ENCODE measurements around the gene CTTN. TPM values are rescaled to one million over a fixed set of nuclear protein-coding genes. Genes with fewer than 3 reads are reported as not detected.

CTTN gene
- total RNA-seq, 1 experiment from 2014 or later = 448 TPM

DNA sequence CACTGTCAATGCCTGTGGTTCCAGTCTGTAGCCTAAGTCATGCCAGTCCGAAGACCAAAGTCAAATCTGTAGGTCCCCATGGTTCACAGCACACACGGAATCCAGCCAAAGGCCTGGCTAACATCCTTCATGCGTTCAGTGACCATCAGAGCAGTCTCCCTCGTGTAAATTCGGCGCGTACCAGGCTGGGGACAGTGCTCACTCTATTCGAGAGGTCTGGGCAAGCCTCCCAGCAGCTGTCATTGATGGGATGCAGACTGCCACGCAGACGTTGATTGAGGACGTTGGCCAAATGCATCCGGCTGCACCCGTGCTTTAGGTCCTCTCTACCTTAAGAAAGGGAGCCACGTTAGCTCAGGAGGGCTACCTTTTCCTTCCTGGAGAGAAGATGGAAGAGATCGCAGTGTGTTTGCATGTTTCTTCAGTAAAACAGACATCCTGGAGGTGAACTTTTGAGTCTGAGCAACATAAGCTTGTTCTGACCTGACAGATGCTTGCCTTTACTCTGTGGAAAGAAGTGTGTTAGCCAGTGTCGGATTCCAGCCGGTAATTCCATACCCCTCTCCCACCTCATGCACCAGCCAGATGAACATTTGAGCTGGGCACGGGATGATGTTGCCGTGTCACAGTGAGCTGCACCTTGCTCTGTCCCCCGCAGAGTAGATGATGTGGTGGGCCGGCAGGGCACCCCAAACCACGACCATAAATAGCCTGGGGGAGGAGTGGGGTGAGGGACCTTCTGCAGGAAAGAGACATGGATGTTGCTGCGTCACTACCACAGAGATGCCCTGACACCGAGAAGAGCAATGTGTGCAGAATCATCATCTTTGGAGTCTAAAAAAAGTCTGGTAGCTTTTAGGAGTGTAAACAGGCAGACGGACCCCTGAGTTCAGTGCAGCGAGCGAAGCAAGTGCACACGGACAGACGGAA is 12.2 kb downstream of the CTTN start:
- CTCF ChIA-PET = interaction anchor here (0.7 kb wide), 1 partner anchor 9 kb away, joined by 3 read pairs; no protein-coding TSS in a partner anchor
- DNase-seq = no peak
- intact Hi-C loops (cut with micrococcal nuclease; ENCODE audit: unreplicated experiment) = no loop called here
- Mint-ChIP-seq H3K27me3 (ENCODE audit: unreplicated experiment) (no peaks in the 10 kb centered on the region), H3K4me3 (ENCODE audit: low read depth, unreplicated experiment) (no peak overlapping the region), H3K36me3 (ENCODE audit: insufficient read depth, unreplicated experiment) (peaks cover 70% of the 10 kb centered on the region), H3K4me1 (ENCODE audit: low read depth, unreplicated experiment) (no peaks in the 10 kb centered on the region), H3K27ac (ENCODE audit: unreplicated experiment) (no peak overlapping the region), H3K9me3 (ENCODE audit: low read depth, unreplicated experiment) (no peaks in the 10 kb centered on the region)
- no TSS peak for BruUV-seq (replicated peaks)
- TF ChIP-seq, protein P1, sequence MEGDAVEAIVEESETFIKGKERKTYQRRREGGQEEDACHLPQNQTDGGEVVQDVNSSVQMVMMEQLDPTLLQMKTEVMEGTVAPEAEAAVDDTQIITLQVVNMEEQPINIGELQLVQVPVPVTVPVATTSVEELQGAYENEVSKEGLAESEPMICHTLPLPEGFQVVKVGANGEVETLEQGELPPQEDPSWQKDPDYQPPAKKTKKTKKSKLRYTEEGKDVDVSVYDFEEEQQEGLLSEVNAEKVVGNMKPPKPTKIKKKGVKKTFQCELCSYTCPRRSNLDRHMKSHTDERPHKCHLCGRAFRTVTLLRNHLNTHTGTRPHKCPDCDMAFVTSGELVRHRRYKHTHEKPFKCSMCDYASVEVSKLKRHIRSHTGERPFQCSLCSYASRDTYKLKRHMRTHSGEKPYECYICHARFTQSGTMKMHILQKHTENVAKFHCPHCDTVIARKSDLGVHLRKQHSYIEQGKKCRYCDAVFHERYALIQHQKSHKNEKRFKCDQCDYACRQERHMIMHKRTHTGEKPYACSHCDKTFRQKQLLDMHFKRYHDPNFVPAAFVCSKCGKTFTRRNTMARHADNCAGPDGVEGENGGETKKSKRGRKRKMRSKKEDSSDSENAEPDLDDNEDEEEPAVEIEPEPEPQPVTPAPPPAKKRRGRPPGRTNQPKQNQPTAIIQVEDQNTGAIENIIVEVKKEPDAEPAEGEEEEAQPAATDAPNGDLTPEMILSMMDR (IDR thresholded peaks at IDR 0.05; ENCODE audit: unreplicated experiment) = no peak

DNA sequence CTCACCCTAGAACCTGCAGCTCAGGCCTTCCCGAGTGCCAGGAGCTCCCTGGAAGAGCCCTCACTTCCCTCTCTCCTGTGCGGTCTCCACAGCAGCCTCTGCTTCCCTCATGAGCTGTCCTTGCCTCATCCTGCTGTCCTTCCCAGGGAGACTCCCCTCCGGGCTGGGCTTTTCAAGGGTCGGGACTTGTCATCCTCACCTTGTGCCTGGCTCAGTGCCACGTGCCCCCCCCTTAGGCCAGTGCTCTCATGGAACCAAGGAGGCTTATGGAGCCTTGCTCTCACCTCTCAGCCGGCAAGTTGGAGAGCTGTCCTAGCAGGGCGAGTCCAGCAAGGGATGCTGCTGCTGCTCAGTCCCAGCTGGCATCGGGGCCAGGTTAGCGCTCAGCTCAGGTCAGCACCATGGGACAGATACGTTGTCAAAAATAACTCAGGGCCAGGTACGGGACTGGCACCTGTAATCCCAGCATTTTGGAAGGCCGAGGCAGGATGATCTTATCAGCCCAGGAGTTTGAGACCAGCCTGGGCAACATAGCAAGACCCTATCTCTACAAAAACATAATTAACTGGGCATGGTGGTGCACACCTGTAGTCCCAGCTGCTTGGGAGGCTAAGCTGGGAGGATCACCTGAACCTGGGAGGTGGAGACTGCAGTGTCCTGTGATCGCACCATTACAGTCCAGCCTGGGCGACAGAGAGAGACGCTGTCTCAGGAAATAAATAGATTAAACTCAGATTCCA is 13.6 kb downstream of the CTTN start:
- CTCF ChIA-PET = no interaction called here
- no TSS peak for BruUV-seq (replicated peaks)
- no peak for DNase-seq
- Mint-ChIP-seq H3K9me3 (ENCODE audit: low read depth, unreplicated experiment) (no peaks in the 10 kb centered on the region), H3K36me3 (ENCODE audit: insufficient read depth, unreplicated experiment) (peaks cover 79% of the 10 kb centered on the region), H3K4me3 (ENCODE audit: low read depth, unreplicated experiment) (no peak overlapping the region), H3K27me3 (ENCODE audit: unreplicated experiment) (no peaks in the 10 kb centered on the region), H3K27ac (ENCODE audit: unreplicated experiment) (no peak overlapping the region), H3K4me1 (ENCODE audit: low read depth, unreplicated experiment) (no peaks in the 10 kb centered on the region)
- intact Hi-C loops (cut with micrococcal nuclease; ENCODE audit: unreplicated experiment) = no loop called here
- TF ChIP-seq, protein P1 (IDR thresholded peaks at IDR 0.05; ENCODE audit: unreplicated experiment) = no peak

DNA sequence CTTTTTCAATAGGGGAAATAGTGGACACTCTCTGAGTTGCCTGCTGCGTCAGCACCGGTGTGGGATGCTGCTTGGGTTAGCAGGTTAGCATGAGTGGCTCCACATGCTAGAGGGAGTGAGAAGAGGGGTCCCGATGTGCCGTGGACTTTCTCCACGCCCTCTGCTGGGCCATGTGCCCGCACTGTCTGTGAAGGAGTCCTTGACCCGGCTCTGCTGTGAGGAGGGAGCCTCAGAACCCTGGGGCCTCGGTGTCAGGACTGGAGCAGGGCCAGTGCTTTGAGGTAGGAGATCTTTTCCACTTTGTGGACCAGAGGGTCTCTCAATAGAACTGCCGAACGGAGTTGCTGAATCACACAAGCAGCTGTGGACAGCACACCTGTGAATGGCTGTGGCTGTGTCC is 14.8 kb downstream of the CTTN start:
- intact Hi-C loops (cut with micrococcal nuclease; ENCODE audit: unreplicated experiment) = no loop called here
- TF ChIP-seq, protein P1 (IDR thresholded peaks at IDR 0.05; ENCODE audit: unreplicated experiment) = no peak
- H3K27me3 Mint-ChIP-seq (ENCODE audit: unreplicated experiment) = no peaks in the 10 kb centered on the region
- H3K36me3 Mint-ChIP-seq (ENCODE audit: insufficient read depth, unreplicated experiment) = peaks cover 77% of the 10 kb centered on the region
- no peak overlapping the region for H3K27ac Mint-ChIP-seq (ENCODE audit: unreplicated experiment)
- H3K4me3 Mint-ChIP-seq (ENCODE audit: low read depth, unreplicated experiment) = no peak overlapping the region
- no TSS peak for BruUV-seq (replicated peaks)
- CTCF ChIA-PET = interaction anchor here (0.6 kb wide), 1 partner anchor 12 kb away, joined by 3 read pairs; no protein-coding TSS in a partner anchor
- no peak for DNase-seq
- H3K4me1 Mint-ChIP-seq (ENCODE audit: low read depth, unreplicated experiment) = no peaks in the 10 kb centered on the region
- H3K9me3 Mint-ChIP-seq (ENCODE audit: low read depth, unreplicated experiment) = no peaks in the 10 kb centered on the region

DNA sequence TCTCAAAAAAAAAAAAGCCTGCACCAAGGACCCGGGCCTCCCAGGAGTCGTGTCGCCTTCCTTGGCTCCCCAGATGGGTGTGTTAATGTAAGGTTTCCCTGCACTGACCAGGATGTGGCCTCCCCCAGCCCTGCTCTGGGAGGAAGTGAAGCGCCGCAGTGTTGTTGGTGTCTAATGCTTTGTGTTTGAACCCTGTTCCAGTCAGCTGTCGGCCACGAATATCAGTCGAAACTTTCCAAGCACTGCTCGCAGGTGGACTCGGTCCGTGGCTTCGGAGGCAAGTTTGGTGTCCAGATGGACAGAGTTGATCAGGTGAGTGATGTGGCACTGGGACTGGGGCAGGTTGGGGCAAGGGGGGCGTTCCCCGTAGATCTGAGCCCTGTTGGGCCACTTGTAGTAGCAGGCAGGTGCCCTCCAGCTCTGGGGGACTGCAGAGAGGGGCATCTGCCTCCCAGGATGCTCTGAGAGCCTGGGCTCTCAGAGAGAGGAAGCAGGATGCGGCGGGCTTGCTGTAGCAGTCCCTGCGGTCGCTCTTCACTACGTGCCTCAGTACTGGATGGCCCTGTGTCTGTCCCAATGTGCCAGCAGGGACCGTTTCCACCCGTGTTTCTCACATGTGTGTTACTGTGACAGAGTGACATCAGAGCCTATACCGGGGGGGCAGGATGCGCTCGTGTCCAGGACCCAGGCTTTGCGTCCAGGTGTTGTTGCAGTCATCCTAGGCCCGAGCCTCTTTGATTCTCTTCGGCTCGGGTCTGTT is 16.2 kb downstream of the CTTN start:
- intact Hi-C loops (cut with micrococcal nuclease; ENCODE audit: unreplicated experiment) = no loop called here
- no peak for DNase-seq
- no TSS peak for BruUV-seq (replicated peaks)
- no peaks in the 10 kb centered on the region for H3K4me1 Mint-ChIP-seq (ENCODE audit: low read depth, unreplicated experiment)
- peaks cover 71% of the 10 kb centered on the region for H3K36me3 Mint-ChIP-seq (ENCODE audit: insufficient read depth, unreplicated experiment)
- no peak overlapping the region for H3K27ac Mint-ChIP-seq (ENCODE audit: unreplicated experiment)
- no peaks in the 10 kb centered on the region for H3K9me3 Mint-ChIP-seq (ENCODE audit: low read depth, unreplicated experiment)
- TF ChIP-seq, protein P1 (IDR thresholded peaks at IDR 0.05; ENCODE audit: unreplicated experiment) = no peak
- H3K27me3 Mint-ChIP-seq (ENCODE audit: unreplicated experiment) = no peaks in the 10 kb centered on the region
- CTCF ChIA-PET = no interaction called here
- no peak overlapping the region for H3K4me3 Mint-ChIP-seq (ENCODE audit: low read depth, unreplicated experiment)

All from Calu3 (cell line).